A549 treated with GW870086 at 1 μM for 4 hours (cell line): ENCODE data around the gene C1QL3. TPM values are rescaled to one million over a fixed set of nuclear protein-coding genes. Genes with fewer than 3 reads are reported as not detected.

ENCODE experiments used
- total RNA-seq: library from RNA; stranded (reverse); fragments of 200-300 nt; extraction: Qiagen RNA extraction; gene quantifications from 5 replicates; pipeline ENCODE4 v1.2.3, GENCODE V29; 2022; ENCODE audit warnings: low read depth

Gene C1QL3
- not detected in 5 replicates for total RNA-seq

GRCh38 chr10:16521311-16522016 lies at the start of gene C1QL3:
Gene C1QL3, minus strand, starts transcription at chr10:16521879. Its CDS starts 814 bp downstream, at chr10:16521065.

Other genes starting within 250 kb of the C1QL3 start
- gene PTER, start 84.9 kb downstream of the C1QL3 start, total RNA-seq, result 12.3 to 19.5 TPM (median 16.8 TPM) in 5 replicates